GM12874 (cell line): ENCODE measurements around the gene SEC14L5.

Experiments used
- TF ChIP-seq, protein P1 (sequence below): IDR thresholded peaks from 2 replicates; pipeline ENCODE4 v1.5.1; 2011; ENCODE audit warnings: low read depth, mild to moderate bottlenecking, control low read depth, low read length, moderate library complexity; ENCODE audit not compliant: insufficient read depth

The SEC14L5 gene

DNA sequence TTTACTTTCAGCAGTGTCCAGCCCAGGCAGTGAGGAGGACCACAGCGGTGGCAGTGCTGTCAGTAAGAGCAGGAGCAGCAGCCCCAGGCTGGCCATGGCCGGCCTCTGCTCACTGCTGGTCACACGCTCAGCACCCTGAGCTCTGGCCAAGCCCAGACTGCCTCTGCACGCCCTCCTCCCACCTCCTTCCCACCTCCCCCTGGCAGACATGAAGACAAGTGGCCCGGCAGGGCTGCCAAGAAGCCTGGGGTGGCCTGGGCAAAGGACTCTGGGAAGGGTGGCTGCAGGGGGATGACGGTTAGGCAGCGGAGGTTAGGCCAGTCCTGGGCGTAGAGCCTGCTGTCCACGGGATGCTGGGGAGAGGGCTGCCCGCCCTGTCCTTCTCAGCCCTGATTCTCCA lies 107.7 kb downstream of the SEC14L5 start, which contains the start of gene C16orf89:
C16orf89 (minus strand) TSS at position 144 of the 400 bp plus-strand sequence; CDS start at position 96, 48 bp downstream.
- TF ChIP-seq, protein P1, sequence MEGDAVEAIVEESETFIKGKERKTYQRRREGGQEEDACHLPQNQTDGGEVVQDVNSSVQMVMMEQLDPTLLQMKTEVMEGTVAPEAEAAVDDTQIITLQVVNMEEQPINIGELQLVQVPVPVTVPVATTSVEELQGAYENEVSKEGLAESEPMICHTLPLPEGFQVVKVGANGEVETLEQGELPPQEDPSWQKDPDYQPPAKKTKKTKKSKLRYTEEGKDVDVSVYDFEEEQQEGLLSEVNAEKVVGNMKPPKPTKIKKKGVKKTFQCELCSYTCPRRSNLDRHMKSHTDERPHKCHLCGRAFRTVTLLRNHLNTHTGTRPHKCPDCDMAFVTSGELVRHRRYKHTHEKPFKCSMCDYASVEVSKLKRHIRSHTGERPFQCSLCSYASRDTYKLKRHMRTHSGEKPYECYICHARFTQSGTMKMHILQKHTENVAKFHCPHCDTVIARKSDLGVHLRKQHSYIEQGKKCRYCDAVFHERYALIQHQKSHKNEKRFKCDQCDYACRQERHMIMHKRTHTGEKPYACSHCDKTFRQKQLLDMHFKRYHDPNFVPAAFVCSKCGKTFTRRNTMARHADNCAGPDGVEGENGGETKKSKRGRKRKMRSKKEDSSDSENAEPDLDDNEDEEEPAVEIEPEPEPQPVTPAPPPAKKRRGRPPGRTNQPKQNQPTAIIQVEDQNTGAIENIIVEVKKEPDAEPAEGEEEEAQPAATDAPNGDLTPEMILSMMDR, result no peak

DNA sequence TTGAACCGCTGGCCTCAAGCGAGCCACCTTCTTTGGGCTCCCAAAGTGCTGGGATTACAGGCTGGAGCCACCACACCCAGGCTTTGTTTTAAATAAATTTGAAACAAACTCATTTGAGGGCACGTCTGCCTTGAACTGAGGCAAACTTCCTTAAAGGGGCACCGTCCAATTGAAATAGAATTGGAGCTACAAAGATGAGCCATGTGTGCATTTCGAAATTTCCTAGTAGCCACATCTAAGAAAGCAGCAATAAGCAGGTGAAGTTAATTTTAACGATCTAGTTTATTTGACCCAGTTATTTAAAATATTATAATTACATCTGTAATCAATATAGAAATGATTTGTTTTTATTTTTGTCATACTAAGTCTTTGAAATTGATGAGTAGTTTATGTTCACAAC lies 108.4 kb downstream of the SEC14L5 start:
- TF ChIP-seq, protein P1, result no peak
